Right atrium auricular region (tissue), 2 donors: Measurements from ENCODE around the gene KMT2A. TPM values are rescaled to one million over a fixed set of nuclear protein-coding genes. Genes with fewer than 3 reads are reported as not detected.

Experiments
- DNase-seq: peaks from one replicate; pipeline ENCODE4 v3.0.0-alpha.2; 2019; ENCODE audit warnings: low spot score
- H3K27ac ChIP-seq, 2 donors: fragments of 200-600 bp; sonication (generic); 1 replicate in 1 of 2; 2 replicates in 1 of 2; pipeline ENCODE4 v1.5.1; 2016 to 2019
- H3K27me3 ChIP-seq, 2 donors: fragments of 200-600 bp; sonication (generic); one replicate each; pipeline versions ENCODE4 v1.5.1 to v1.6.0; 2017 to 2019
- H3K36me3 ChIP-seq: fragments of 200-600 bp; sonication (generic); one replicate; pipeline ENCODE4 v1.5.1; 2016
- H3K4me1 ChIP-seq, 2 donors: fragments of 200-600 bp; sonication (generic); one replicate each; pipeline versions ENCODE4 v1.5.1 to v1.6.0; 2017 to 2019
- H3K4me3 ChIP-seq, 2 donors: fragments of 200-600 bp; sonication (generic); 1 replicate in 1 of 2; 2 replicates in 1 of 2; pipeline ENCODE4 v1.5.1; 2017 to 2019; ENCODE audit warnings: mild to moderate bottlenecking in 1 of 2, moderate library complexity in 1 of 2
- H3K9me3 ChIP-seq, 2 donors: fragments of 200-600 bp; sonication (generic); one replicate each; pipeline ENCODE4 v1.5.1; 2019
- CTCF ChIP-seq, 2 donors: fragments of 200-600 bp; sonication (generic); IDR thresholded peaks; one replicate each; pipeline ENCODE4 v1.5.1; 2019; ENCODE audit warnings: antibody characterized with exemption in 2 of 2
- total RNA-seq, 2 donors: library from RNA; depleted of rRNA; stranded (reverse); fragments of >200 nt; gene quantifications; one replicate each; pipeline ENCODE4 v1.1.0, GENCODE V29; 2016

KMT2A gene
- total RNA-seq, 2 donors from 2014 or later, result 28.1 to 41.7 TPM

- no peak for TF ChIP-seq CTCF (IDR thresholded peaks at IDR 0.05)
- Histone ChIP-seq H3K27ac (peak overlapping the region; percentile 92 to 94), H3K9me3 (no peaks in the 10 kb centered on the region), H3K36me3 (no peaks in the 10 kb centered on the region), H3K27me3 (no peaks in the 10 kb centered on the region), H3K4me1 (peaks cover 0 to 65% of the 10 kb centered on the region in 2 donors), H3K4me3 (peak overlapping the region; percentile 86 to 99)
- DNase-seq, result no peak
Observed at GRCh38 chr11:118437208-118438125, 1.2 kb downstream of the KMT2A start.

- Histone ChIP-seq H3K27ac (peak overlapping the region; percentile 92 to 94), H3K4me3 (peak overlapping the region; percentile 86 to 99), H3K36me3 (no peaks in the 10 kb centered on the region), H3K27me3 (no peaks in the 10 kb centered on the region), H3K4me1 (peaks cover 0 to 74% of the 10 kb centered on the region in 2 donors), H3K9me3 (no peaks in the 10 kb centered on the region)
- TF ChIP-seq CTCF (IDR thresholded peaks at IDR 0.05), result no peak
- DNase-seq, result no peak
Observed at GRCh38 chr11:118438314-118438931, 2.1 kb downstream of the KMT2A start.

GRCh38 chr11:118439646-118440045, 3.4 kb downstream of the KMT2A start:
- Histone ChIP-seq H3K9me3 (no peaks in the 10 kb centered on the region), H3K27me3 (no peaks in the 10 kb centered on the region), H3K27ac (no peak overlapping the region), H3K4me3 (no peak overlapping the region), H3K4me1 (peaks cover 0 to 67% of the 10 kb centered on the region in 2 donors), H3K36me3 (no peaks in the 10 kb centered on the region)
- no peak for DNase-seq
- TF ChIP-seq CTCF (IDR thresholded peaks at IDR 0.05), result no peak

GRCh38 chr11:118441770-118442275, 5.5 kb downstream of the KMT2A start:
- no peaks in the 10 kb centered on the region for H3K9me3 ChIP-seq
- H3K27ac ChIP-seq, result no peak overlapping the region
- peaks cover 0 to 60% of the 10 kb centered on the region in 2 donors for H3K4me1 ChIP-seq
- no peak for TF ChIP-seq CTCF (IDR thresholded peaks at IDR 0.05)
- no peak overlapping the region for H3K4me3 ChIP-seq
- no peaks in the 10 kb centered on the region for H3K36me3 ChIP-seq
- DNase-seq, result no peak
- H3K27me3 ChIP-seq, result no peaks in the 10 kb centered on the region

GRCh38 chr11:118442301-118442700, 6.0 kb downstream of the KMT2A start:
- Histone ChIP-seq H3K27me3 (no peaks in the 10 kb centered on the region), H3K9me3 (no peaks in the 10 kb centered on the region), H3K36me3 (no peaks in the 10 kb centered on the region), H3K4me1 (peaks cover 0 to 58% of the 10 kb centered on the region in 2 donors), H3K27ac (no peak overlapping the region), H3K4me3 (no peak overlapping the region)
- no peak for TF ChIP-seq CTCF (IDR thresholded peaks at IDR 0.05)
- DNase-seq, result no peak
